COLO668 (cell line): ENCODE data around the gene SLC12A9.
"Not testable (repeated sequence)": the region's sequence is repeated elsewhere in the genome, so short reads cannot be mapped to it uniquely, and the experiment has no call there.

Experiments
- DNase-seq: peaks from one replicate; lab custom pipeline; 2025; ENCODE audit not compliant: unreplicated experiment; lab: John Stamatoyannopoulos, UW

The SLC12A9 gene

DNA sequence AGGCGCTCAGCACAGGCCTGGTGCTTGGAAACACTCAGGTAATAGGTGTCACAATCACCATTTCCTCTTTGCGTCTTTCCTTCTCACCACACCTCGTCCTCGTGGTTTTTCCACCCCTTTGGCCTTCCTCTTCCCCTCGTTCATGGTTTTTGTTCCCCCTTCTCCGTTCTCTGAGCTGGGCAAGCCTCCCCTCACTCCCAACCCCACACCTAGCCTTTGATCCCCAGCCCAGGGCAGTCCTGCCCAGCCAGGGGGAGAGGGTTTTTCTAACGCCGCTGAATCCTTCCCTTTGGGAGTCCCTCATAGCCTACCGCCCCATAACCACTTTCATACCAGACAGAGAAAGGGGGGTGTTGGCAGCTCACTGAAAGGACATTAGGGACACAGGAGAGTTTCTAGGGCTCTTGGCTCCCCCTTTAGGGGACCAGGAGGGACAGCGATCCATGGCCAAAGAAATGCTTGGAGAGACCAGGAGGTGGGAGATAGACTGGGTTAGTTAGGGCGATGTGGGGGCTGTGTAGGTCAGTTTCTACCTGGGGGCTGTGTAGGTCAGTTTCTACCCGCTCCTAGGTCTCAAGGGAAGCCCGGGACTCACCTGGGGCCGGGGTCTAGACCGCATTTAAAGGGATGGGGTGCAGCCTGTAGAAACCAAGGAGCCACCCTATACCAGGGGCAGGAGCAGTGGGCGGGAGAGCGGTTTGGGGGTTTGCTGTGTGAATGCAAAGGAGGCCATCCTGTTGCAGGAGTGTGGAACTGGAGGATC lies 26.6 kb upstream of the SLC12A9 start:
- DNase-seq: no peak

DNA sequence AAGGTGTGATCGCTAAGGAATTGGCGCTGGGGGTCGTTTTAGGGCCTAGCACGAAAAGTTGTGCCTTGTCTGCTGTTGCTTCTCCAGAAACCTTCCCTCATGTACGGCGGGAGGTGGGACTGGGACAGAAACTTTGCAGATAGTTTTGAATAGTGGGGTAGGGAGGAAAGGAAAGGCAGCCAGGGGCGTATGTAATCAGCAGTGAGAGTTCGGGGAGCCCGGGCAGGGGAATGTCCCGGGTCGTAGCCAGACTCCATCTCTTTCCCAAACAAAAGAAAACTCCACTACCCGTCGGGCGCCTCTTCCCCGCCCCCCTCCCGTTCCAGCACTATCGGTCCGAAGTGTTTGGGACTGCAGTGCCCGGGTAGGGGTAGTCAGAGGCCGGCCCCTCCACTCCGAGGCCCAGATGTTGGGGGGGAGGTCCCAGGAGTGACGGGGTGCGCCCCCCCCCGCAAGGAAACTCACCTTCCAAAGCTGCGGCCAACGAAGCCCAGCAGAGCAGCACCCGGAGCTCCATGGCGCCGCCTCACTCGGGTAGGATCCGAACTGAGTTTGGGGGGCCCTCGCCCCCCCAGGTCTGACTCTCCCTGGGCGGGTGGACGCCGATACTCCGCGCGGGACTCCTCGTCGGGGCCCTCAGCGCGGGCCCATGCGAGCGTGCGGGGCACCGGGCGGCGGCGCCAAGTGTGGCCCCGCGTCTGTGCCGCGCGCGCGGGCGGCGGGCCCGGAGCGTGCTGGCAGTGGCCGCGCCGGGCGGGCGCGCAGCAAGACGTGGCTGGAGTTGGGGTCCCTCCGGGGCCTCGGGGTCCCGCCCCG lies 25.8 kb upstream of the SLC12A9 start:
- no peak for DNase-seq

DNA sequence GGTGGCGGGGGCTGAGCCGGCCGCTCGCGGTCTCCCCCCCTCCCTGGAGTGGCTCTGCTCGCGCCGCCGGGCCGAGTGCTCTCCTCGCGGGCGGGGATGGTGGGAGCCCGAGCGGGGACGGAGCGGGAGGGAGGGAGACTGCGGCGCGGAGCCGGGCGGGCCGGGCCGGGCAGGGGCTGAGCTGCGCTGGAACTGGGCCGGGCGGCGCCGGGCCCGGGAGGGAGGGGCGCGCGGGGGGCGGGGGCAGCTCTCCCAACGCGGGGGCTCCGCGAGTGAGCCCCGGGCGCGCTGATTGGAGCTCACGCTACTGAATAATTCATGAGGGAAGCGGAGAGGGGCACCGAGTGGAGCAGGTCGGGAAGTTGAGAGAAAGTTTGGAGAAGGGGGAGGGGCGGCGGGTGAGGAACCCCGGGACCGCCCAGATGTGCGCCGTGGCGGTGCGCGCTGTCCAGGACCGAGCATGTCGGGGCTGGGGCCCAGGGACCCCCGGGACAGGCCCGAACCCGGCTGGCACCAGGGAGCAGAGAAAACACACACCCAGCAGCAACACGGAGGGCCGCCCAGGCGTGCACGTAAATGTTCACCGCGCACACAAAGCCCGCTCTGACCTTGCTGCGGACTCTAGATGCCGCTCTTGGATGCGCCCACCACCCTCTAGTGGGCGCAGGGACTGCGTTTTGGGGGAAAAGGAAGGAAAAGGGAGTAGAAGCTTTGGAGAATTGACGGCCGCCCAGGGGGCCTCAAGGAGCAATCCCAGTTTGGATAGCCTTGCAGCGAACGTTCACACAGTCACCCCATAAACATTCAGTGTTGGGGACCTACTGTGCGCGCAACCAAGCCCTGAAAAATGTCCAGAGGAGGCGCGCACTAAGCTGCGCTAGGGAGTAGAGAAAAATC lies 24.9 kb upstream of the SLC12A9 start, which contains the start of gene EPHB4:
EPHB4 (minus strand) TSS at position 194 of the 897 bp plus-strand sequence. CDS start 493 bp downstream, outside the sequence.
- DNase-seq: no peak

DNA sequence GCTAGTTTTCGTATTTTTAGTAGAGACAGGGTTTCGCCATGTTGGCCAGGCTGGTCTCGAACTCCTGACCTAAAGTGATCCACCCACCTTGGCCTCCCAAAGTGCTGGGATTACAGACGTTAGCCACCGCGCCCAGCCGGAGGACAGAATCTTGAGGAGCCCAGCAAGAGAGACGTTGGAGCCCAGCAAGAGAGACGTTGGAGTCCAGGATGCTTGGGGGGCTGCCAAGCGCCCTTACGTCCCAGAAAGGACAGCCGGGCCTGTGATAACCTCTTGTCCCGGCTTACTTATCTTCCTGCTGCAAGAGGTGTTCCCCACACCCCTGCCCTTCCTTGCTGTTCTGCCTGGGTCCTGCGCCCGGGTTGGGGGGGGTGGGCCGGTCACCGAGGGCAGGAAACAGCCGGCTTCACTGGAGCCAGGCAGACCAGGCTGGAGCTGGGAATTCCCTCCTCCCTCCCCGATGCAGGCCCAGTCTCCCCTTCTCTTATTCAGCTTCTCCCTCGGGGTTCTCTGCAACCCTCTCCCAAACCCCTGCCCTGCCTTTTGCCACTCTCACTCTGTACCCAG lies 23.3 kb upstream of the SLC12A9 start:
- DNase-seq: no peak

DNA sequence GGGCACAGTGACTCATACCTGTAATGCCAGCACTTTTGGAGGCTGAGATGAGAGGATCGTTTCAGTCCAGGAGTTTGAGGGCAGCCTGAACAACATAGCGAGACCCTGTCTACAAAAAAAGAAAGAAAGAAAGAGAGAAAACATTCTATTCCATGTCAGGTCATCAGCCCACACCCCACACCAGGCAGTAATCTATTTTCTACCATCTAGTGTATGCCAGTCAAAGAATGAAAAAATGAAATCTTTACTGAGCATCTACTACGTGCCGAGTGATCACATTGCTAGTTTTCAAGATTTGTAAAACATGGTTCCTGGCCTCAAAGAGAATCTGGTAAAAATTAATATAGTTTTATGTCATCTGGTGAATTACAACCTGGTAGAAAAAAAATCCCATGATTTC lies 22.1 kb upstream of the SLC12A9 start:
- DNase-seq: no peak

DNA sequence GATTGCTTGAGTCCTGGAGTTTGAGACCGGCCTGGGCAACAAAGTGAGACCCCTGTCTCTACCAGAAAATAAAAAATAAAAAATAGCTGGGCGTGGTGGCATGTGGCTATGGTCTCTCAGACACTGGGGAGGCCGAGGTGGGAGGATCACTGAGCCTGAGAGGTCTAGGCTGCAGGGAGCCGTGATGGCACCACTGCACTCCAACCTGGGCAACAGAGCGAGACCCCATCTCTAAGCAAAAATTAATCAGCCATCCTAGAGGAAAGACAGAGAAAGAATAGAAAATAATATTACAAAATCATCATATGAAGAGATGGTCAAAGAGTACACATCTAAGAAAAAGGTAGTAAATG lies 20.3 kb upstream of the SLC12A9 start:
- DNase-seq: no peak

DNA sequence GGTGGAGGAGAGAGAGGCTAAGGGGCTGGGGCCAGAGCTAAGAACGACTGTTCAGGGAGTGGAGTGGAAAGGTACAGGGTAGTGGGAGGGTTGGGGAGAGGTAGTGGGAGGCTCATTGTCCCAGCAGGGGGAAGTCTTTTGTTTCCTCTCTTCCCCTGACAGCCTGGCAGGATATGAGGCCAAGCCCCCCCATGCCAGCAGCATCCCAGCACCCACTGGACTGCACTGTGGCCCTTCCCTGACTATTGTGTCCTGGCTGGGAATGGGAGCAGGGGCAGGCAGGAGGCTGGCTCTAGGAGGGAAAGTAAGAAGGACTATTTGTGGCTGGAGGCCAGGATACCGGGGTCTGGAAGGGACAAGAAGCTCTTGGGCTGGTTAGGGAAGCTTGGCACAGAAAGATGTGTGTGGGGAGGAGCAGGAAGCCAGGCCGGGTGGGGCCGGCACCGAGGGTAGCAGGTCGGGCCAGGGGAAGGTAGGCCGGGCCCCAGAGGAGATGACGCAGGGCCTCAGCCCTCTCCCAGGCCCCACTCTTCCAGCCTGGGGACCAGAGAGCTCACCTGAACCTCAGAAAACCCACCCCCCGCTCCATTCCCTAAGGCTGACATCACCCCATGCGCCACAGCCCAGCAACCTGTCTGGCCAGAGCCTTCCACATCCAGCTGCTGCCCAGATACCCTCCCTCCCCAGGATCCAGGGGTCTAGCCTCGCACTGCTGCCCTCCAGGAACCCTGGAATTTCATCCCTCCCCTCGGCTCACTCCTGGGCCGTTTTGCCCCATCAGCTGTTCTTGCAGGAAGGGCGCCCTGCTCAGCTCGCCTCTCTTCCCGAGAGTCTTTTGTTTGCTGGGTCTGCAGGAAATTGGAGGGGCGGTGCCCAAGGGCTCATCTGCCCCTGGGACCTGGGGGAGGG lies 16.4 kb upstream of the SLC12A9 start:
- no peak for DNase-seq

DNA sequence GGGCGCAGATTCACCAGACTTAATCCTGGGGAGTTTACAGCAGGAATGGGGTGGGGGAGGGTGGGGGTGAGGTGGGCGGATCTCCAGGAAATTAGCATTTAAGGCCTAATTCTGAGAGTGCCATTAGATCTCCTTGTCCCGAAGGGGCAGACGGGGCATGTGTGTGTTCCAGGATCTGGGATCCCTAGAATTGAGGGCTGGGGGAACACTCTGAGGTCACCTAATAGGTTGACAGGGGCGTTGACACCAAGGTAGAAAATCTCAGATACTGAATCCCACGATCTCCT lies 15.8 kb upstream of the SLC12A9 start:
- DNase-seq: no peak

DNA sequence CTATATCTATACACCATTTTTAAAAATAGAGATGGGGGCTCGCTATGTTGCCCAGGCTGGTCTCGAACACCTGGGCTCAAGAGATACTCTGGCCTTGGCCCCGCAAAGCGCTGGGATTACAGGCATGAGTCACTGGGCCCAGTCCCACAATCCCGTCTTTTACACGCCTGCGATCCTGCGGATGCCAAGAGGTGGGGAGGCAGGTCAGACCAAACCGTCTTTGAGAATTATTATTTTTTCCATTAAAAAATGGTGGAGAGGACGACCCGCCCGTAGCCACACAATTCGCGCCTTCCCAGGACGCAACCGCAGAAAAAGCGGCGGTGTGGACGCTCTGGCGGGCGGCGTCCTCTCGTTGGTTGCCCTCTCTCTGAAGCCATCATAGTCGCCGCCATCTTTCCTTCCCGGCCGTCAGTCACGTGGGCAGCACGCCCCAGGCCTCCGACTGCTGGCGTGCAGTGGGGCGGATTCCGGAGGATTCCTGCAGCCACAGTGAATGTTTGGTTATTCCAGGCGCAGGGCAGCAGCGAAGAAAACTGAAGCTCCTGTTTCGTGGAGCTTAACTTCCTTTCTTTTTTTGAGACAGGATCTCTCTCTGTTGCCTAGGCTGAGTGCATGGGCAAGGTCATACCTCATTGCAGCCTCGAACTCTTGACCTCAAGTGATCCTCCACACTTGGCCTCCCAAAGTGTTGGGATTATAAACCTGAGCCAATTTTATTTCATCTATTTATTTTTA lies 15.2 kb upstream of the SLC12A9 start:
- DNase-seq: peak; percentile 72

DNA sequence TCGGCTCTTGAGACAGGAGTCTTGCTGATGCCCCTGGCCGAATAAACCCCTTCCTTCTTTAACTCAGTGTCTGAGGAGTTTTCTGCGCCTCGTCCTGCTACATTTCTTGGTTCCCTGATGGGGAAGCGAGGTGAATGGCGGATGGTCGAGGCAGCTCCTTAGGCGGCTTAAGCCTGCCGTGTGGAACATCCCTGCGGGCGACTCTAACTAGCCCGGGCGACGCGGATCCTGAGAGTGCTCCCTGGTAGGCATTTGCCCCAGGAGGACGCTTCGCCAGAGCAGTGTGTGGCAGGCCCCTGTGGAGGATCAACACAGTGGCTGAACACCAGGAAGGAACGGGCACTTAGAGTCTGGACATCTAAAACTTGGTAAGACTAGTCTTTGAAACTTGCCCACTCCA lies 13.2 kb upstream of the SLC12A9 start:
- no peak for DNase-seq

DNA sequence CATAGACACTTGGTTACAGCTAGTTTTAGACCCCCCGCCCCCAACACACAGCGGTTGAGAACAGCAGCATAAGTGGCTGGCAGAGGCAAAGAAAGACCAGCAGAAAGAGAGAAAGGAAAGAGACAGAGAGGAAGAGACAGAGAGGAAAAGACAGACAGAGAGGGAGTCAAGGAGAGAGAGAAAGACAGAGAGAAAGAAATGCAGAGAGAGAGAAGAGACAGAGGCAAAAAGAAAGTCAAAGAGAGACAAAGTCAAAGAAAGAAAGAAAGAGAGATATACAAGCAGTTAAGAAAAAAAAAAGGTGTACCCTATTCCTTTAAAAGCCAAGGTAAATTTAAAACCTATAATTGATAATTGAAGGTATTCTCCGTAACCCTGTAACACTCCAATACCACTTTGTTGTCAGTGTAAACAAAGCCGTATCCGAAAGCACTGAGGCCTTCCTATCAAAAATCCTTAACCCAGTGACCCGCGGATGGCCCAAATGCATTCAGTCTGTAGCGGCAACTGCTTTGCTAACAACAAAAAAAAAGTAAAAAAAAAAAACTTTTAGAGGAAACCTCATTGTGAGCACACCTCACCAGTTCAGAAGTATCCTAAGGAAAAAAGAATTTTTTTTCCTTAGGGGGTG lies 11.9 kb upstream of the SLC12A9 start:
- DNase-seq: no peak

DNA sequence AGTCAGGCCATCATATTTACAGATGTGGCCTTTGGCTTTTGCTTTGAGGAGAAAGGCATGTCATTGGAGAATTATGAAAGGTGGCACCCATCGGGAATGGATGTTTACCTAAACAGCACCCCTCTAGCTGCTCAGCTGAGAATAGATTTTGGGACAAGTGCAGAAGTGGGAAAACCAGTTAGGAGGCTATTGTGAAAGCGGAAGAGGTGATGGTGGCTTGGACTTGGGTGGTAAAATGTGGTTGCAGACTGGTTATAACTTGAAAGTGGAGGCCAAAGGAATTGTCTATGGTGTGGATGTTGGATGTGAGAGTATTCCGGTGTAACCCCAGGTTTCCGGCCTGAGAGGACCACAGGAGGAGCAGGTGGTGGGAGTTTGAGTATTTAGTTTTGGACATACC lies 5.2 kb upstream of the SLC12A9 start:
- no peak for DNase-seq

DNA sequence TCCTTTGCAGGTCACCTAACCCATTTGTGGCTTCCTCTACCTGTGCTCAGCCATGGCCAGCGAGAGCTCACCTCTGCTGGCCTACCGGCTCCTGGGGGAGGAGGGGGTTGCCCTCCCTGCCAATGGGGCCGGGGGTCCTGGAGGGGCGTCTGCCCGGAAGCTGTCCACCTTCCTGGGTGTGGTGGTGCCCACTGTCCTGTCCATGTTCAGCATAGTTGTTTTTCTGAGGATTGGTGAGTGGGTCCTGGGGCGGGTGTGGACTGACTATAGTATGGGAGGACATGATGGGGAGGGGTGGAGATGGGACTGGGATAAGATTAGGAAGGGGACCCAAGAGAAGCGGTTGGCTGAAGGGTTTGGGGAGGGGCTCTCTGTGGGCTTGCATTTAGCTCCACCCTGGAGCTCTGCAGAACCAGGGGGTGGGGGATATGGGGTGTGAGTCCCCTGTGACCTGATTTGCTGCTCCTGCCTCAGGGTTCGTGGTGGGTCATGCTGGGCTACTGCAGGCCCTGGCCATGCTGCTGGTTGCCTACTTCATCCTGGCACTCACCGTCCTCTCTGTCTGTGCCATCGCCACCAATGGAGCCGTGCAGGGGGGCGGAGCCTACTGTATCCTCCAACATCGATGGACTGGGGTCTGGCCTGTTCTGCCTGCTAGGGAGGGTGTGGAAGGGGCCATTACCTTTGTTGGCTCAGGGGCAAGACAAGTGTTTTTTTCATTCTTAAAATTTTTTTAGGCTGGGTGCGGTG lies 1.8 kb downstream of the SLC12A9 start:
- no peak for DNase-seq

DNA sequence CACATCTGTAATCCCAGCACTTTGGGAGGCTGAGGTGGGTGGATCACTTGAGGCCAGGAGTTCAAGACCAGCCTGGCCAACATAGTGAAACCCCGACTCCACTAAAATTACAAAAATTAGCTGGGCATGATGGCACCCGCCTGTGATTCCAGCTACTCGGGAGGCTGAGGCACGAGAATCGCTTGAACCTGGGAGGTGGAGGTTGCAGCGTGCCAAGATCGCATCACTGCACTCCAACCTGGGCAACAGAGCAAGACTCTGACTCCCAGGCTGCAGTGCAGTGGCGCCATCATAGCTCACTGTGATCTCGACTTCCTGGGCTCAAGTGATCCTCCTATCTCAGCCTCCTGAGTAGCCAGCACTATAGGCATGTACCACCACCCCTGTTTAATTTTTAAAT lies 2.4 kb downstream of the SLC12A9 start:
- DNase-seq: not testable (repeated sequence)

DNA sequence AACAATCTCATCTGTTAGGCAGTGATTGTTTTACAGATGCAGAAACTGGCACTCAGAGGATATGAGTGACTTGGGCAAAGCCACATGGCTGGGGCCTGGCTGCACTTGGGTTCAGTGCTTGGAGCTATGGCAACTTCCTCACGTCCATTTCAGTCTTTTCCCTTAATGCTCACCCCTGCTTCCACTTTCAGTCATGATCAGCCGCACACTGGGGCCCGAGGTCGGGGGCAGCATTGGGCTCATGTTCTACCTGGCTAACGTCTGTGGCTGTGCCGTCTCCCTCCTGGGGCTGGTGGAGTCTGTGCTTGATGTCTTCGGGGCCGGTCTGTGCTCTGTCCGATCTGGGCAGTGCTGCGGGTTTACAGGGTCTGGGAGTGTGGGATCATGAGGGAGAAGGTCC lies 3.0 kb downstream of the SLC12A9 start:
- no peak for DNase-seq

DNA sequence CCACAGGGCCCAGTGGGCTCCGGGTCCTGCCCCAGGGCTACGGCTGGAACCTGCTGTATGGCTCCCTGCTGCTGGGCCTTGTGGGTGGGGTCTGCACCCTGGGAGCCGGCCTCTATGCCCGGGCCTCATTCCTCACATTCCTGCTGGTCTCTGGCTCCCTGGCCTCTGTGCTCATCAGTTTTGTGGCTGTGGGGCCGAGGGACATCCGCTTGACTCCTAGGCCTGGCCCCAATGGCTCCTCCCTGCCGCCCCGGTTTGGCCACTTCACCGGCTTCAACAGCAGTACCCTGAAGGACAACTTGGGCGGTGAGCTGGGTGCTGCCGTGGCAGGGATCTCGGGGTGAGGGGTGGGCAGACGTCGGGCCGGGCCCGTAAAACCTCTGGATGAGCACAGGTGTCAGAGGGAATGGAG lies 4.4 kb downstream of the SLC12A9 start:
- no peak for DNase-seq

DNA sequence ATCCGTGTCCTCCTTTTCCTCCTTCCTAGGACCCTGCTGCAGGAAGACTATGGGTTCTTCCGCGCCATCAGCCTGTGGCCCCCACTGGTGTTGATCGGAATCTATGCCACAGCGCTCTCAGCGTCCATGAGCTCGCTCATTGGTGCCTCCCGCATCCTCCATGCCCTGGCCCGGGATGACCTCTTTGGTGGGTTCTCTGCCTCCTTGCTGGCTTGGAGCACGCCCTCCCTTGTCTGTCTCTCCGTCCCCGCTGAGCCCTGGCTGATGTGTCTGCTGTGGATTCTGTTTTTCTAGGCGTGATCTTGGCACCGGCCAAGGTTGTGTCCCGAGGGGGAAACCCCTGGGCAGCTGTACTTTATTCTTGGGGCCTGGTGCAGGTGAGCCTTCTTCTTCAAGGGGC lies 7.3 kb downstream of the SLC12A9 start:
- no peak for DNase-seq
